HepG2 (cell line): Measurements from ENCODE around the gene ZIM2.

Experiments
- DDIT3 ChIP-seq: sonication (generic); formaldehyde crosslinking; IDR thresholded peaks from 2 replicates; pipeline ENCODE4 v1.4.0; 2020; ENCODE audit warnings: mild to moderate bottlenecking, missing genetic modification reagents
- FOXC1 ChIP-seq: sonication (generic); formaldehyde crosslinking; IDR thresholded peaks from 2 replicates; pipeline ENCODE4 v1.8.0; 2022; ENCODE audit warnings: mild to moderate bottlenecking, missing genetic modification reagents, borderline replicate concordance
- FOXP4 ChIP-seq: sonication (generic); formaldehyde crosslinking; IDR thresholded peaks from 2 replicates; pipeline ENCODE4 v1.4.0; 2020; ENCODE audit warnings: missing genetic modification reagents
- HOXA5 ChIP-seq: sonication (generic); formaldehyde crosslinking; IDR thresholded peaks from 2 replicates; pipeline ENCODE4 v1.4.0; 2020; ENCODE audit warnings: missing genetic modification reagents
- POLR2A ChIP-seq, 2 experiments: IDR thresholded peaks; 2 replicates each; pipeline ENCODE4 v1.6.1; 2011; ENCODE audit warnings: low read depth in 2 of 2, low read length in 2 of 2, mild to moderate bottlenecking in 1 of 2, moderate library complexity in 1 of 2; ENCODE audit not compliant: insufficient read depth in 1 of 2
- RFX5 ChIP-seq: IDR thresholded peaks from 2 replicates; pipeline ENCODE4 v1.6.1; 2011; ENCODE audit warnings: low read depth, low read length, improper control_type of control experiment
- SMARCC2 ChIP-seq: fragments of 450-650 bp; IDR thresholded peaks from 2 replicates; pipeline ENCODE4 v1.6.1; 2017; ENCODE audit warnings: antibody characterized with exemption, mild to moderate bottlenecking
- ZFX ChIP-seq: sonication (generic); formaldehyde crosslinking; IDR thresholded peaks from 2 replicates; pipeline ENCODE4 v1.4.0; 2020; ENCODE audit warnings: mild to moderate bottlenecking, low read depth, missing genetic modification reagents, moderate library complexity
- ZNF263 ChIP-seq: sonication (generic); formaldehyde crosslinking; IDR thresholded peaks from 2 replicates; pipeline ENCODE4 v1.4.0; 2020; ENCODE audit warnings: missing genetic modification reagents
- ZNF280D ChIP-seq: sonication (generic); formaldehyde crosslinking; IDR thresholded peaks from 2 replicates; pipeline ENCODE4 v1.5.1; 2020; ENCODE audit warnings: mild to moderate bottlenecking, missing genetic modification reagents
- ZNF580 ChIP-seq: IDR thresholded peaks from 2 replicates; pipeline ENCODE4 v1.6.1; 2016; ENCODE audit warnings: low read depth, borderline replicate concordance

- TF ChIP-seq ZNF263 (CRISPR knock-in tag) (no peak), FOXC1 (CRISPR knock-in tag) (no peak), SMARCC2 (no peak), ZNF580 (CRISPR knock-in tag) (no peak), ZFX (no peak), DDIT3 (CRISPR knock-in tag) (no peak), HOXA5 (CRISPR knock-in tag) (no peak), POLR2A (IDR thresholded peaks at IDR 0.05; ENCODE audit: insufficient read depth in 1 of 2, low read depth in 2 of 2, low read length in 2 of 2) (no peak), ZNF280D (CRISPR knock-in tag) (no peak), RFX5 (no peak), FOXP4 (CRISPR knock-in tag) (no peak)
Measured at GRCh38 chr19:56874530-56874929, 34.0 kb upstream of the ZIM2 start.
